Ishikawa (cell line): ENCODE measurements around the gene PSMB5.

Source experiments
- CEBPB ChIP-seq: IDR thresholded peaks from 2 replicates; pipeline ENCODE4 v1.6.1; 2012
- CREB1 ChIP-seq: IDR thresholded peaks from 2 replicates; pipeline ENCODE4 v1.6.1; 2012; ENCODE audit warnings: low read depth
- EGR1 ChIP-seq: IDR thresholded peaks from 2 replicates; pipeline ENCODE4 v1.6.1; 2012
- EP300 ChIP-seq: IDR thresholded peaks from 2 replicates; pipeline ENCODE4 v1.6.1; 2012; ENCODE audit warnings: borderline replicate concordance
- FOXM1 ChIP-seq: IDR thresholded peaks from 2 replicates; pipeline ENCODE4 v1.6.1; 2012; ENCODE audit warnings: low read depth, borderline replicate concordance
- NFIC ChIP-seq: IDR thresholded peaks from 2 replicates; pipeline ENCODE4 v1.6.1; 2012
- RAD21 ChIP-seq: IDR thresholded peaks from 2 replicates; pipeline ENCODE4 v1.6.1; 2012; ENCODE audit warnings: low read depth
- TAF1 ChIP-seq: IDR thresholded peaks from 2 replicates; pipeline ENCODE4 v1.6.1; 2012; ENCODE audit warnings: low read depth, mild to moderate bottlenecking
- TCF12 ChIP-seq: IDR thresholded peaks from 2 replicates; pipeline ENCODE4 v1.6.1; 2012; ENCODE audit warnings: low read depth
- TEAD4 ChIP-seq: IDR thresholded peaks from 2 replicates; pipeline ENCODE4 v1.6.1; 2012
- YY1 ChIP-seq: IDR thresholded peaks from 2 replicates; pipeline ENCODE4 v1.6.1; 2012; ENCODE audit warnings: low read depth
- ZBTB7A ChIP-seq: IDR thresholded peaks from 2 replicates; pipeline ENCODE4 v1.6.1; 2012; ENCODE audit warnings: low read depth
- TF ChIP-seq, protein P1 (sequence below): IDR thresholded peaks from 2 replicates; pipeline ENCODE4 v1.6.1; 2012
- TF ChIP-seq, protein P2 (sequence below): IDR thresholded peaks from 2 replicates; pipeline ENCODE4 v1.6.1; 2012
- TF ChIP-seq, protein P3 (sequence below): IDR thresholded peaks from 2 replicates; pipeline ENCODE4 v1.6.1; 2012; ENCODE audit warnings: low read depth, mild to moderate bottlenecking

PSMB5 gene

DNA sequence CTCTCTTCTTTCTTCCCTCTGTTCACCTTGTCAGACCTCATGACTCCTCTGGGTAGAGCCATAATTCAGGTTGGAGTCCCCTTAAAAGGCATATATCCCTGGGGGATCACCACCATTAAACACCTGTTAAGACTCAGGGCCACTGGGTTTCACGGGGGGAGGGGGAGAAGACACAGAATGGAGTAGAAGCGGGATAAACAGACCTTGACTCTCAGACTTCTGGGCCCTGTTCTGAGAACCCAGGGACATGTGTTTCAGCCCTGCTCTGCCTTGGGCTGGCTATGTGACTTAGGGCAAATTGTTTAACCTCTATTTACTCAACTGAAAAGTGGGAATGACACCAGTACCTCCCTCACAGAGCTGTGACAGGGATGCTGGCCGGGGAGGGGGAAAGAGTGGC lies 18.0 kb upstream of the PSMB5 start:
- no peak for TF ChIP-seq ZBTB7A

DNA sequence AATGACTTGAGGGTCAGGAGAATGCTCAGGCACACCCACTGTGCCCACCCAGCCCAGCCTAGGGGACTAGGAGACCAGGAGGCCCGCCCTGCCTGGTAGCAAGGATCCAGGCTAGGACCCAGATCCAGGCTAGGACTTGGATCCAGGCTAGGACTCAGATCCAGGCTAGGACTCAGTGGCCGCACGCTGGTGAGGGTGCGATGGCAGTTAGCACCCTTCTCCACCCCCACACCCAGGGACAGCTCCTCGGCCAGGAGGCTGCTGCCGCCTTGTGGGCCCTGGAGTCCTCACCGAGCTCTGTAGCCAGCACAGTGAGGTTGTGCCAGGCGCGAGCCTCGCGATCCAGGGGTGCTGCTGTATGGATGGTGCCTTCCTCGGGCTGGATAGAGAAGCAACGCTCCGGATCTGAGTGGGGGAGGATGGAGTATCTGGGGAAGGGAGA lies 17.5 kb upstream of the PSMB5 start:
- TF ChIP-seq, protein P1, sequence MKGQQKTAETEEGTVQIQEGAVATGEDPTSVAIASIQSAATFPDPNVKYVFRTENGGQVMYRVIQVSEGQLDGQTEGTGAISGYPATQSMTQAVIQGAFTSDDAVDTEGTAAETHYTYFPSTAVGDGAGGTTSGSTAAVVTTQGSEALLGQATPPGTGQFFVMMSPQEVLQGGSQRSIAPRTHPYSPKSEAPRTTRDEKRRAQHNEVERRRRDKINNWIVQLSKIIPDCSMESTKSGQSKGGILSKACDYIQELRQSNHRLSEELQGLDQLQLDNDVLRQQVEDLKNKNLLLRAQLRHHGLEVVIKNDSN: no peak
- TF ChIP-seq RAD21 (no peak), TEAD4 (no peak), TCF12 (no peak), EP300 (no peak), TAF1 (no peak)
- TF ChIP-seq, protein P2, sequence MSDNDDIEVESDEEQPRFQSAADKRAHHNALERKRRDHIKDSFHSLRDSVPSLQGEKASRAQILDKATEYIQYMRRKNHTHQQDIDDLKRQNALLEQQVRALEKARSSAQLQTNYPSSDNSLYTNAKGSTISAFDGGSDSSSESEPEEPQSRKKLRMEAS: no peak

DNA sequence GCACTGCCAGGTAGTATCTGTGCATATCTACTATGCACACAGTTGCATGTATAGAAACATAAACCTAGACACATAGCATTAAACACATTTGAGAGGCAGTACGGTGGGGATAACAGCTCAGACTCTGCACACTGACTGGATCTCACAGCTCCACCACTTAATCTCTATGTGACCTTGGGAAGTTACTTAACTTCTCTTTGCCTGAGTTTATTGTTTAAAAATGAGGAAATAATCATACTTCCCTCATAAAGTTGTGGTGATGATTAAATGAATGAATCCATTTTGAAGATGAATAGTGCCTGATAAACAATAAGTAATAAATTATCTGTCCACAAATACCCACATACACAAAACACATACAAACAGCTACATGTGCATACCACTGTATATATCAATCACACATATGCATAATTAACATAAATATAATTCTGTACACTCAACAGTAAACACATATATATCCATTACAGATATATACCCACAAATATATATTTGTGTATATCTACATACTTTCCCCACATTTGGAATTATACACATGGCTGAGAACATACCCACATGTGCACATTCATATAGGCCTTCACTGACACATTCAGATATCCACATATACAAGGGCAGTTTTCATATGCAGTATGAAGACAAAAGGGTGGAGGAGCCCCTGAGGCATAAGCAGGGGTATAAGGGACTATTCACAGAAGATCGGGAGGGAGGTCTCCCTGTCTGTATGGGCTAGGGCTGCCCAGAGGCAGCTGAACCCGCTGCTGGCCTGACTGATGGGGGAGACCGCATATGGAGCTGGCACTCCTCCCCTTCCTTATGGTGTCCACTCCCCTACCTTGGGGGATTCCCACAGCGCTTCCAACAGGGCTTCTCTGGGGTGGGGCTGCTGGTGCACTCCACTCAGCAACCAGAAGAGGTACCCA lies 16.7 kb upstream of the PSMB5 start:
- TF ChIP-seq NFIC (no peak), ZBTB7A (no peak), YY1 (no peak), EP300 (no peak), TEAD4 (no peak), FOXM1 (no peak), EGR1 (no peak), TAF1 (no peak), CEBPB (no peak), CREB1 (no peak)
- TF ChIP-seq, protein P1: no peak
- TF ChIP-seq, protein P2: no peak
- TF ChIP-seq, protein P3, sequence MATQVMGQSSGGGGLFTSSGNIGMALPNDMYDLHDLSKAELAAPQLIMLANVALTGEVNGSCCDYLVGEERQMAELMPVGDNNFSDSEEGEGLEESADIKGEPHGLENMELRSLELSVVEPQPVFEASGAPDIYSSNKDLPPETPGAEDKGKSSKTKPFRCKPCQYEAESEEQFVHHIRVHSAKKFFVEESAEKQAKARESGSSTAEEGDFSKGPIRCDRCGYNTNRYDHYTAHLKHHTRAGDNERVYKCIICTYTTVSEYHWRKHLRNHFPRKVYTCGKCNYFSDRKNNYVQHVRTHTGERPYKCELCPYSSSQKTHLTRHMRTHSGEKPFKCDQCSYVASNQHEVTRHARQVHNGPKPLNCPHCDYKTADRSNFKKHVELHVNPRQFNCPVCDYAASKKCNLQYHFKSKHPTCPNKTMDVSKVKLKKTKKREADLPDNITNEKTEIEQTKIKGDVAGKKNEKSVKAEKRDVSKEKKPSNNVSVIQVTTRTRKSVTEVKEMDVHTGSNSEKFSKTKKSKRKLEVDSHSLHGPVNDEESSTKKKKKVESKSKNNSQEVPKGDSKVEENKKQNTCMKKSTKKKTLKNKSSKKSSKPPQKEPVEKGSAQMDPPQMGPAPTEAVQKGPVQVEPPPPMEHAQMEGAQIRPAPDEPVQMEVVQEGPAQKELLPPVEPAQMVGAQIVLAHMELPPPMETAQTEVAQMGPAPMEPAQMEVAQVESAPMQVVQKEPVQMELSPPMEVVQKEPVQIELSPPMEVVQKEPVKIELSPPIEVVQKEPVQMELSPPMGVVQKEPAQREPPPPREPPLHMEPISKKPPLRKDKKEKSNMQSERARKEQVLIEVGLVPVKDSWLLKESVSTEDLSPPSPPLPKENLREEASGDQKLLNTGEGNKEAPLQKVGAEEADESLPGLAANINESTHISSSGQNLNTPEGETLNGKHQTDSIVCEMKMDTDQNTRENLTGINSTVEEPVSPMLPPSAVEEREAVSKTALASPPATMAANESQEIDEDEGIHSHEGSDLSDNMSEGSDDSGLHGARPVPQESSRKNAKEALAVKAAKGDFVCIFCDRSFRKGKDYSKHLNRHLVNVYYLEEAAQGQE: no peak

DNA sequence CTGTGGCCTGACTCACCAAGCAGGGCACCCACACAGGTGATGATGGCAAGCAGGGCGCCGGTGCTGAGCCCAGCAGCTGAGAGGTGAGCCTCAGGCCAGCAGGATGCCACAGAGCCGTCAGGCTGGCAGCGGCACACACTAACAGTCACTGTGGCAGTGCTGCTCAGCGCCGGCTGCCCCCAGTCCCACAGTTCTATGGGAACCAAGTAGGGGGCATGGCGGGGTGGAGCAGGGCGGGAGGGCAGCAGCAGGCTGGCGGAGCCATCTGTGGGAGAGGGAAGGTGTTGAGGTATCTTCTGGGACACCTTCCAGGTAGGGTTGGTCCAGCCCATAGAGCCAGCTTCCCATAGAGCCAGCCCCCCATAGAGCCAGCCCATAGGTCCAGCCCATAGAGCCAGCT lies 14.3 kb upstream of the PSMB5 start:
- TF ChIP-seq NFIC (no peak), TAF1 (no peak), ZBTB7A (no peak), FOXM1 (no peak), CEBPB (no peak), TCF12 (no peak), TEAD4 (no peak), CREB1 (no peak)
- TF ChIP-seq, protein P3: no peak

DNA sequence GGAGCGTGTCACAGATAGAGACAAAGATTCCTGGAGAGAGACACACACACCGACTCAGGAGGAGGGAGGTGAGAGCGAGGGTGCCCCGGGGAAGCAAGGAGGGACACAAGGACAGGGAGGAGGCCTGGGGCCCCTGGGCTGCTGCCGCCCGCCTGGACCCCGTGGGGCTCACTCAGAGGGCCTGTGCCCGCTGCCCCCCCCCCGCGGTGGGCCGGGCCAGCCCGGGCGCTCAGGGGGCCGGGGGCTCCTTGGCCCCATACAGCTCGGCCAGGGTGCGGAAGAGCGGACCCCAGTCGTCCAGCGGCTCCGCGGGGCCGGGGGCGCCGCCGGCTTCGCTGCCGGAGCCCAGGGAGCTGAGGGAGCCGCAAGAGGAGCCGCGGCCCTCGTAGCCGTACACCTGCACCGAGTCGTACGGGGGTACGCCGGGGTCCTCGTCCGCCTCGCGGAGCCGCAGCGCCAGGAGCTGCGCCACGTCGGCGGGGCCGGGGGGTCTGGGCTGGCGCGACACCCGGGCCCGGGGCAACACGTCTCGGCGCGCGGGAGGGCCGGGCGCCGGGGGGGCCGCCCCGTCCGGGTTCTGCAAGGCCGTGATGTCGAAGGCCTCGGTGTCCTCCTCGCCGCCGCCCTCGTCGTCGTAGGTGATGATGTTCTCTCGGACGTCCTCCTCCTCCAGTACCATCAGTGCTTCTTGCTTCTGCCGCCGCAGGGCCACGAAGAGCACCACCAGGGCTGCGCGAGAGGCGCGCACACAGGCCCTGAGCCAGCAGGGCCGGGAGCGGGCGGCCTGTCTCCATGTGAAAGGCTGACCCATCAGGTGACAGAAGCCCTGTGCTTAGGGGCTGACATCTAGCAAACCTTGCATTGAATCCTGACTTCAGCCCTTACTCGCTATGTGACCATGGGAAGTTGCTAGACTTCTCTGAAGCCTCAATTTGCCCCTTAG lies 13.3 kb upstream of the PSMB5 start:
- TF ChIP-seq CEBPB (no peak), TAF1 (no peak), FOXM1 (no peak), EP300 (no peak), TEAD4 (no peak), TCF12 (no peak), YY1 (no peak), RAD21 (no peak), ZBTB7A (no peak), NFIC (no peak), EGR1 (no peak), CREB1 (no peak)
- TF ChIP-seq, protein P2: no peak
- TF ChIP-seq, protein P3: no peak
- TF ChIP-seq, protein P1: no peak
